Vagina (tissue), 2 donors: ENCODE data around the gene BRD2. TPM values are rescaled to one million over a fixed set of nuclear protein-coding genes. Genes with fewer than 3 reads are reported as not detected.
"Not testable (repeated sequence)": the region's sequence is repeated elsewhere in the genome, so short reads cannot be mapped to it uniquely, and the experiment has no call there.

ENCODE experiments used
- DNase-seq, 2 donors: peaks; one replicate each; pipeline ENCODE4 v3.0.0-alpha.2; 2017; ENCODE audit errors: extremely low spot score in 2 of 2
- H3K27ac ChIP-seq: fragments of 200-600 bp; sonication (generic); one replicate; pipeline ENCODE4 v1.5.1; 2019
- H3K27me3 ChIP-seq: fragments of 200-600 bp; sonication (generic); one replicate; pipeline ENCODE4 v1.5.1; 2019
- H3K36me3 ChIP-seq, 2 donors: fragments of 200-600 bp; sonication (generic); one replicate each; pipeline ENCODE4 v1.5.1; 2017 to 2019
- H3K4me1 ChIP-seq: fragments of 200-600 bp; sonication (generic); one replicate; pipeline ENCODE4 v1.5.1; 2019
- H3K4me3 ChIP-seq, 2 donors: fragments of 200-600 bp; sonication (generic); 1 replicate in 1 of 2; 2 replicates in 1 of 2; pipeline ENCODE4 v1.5.1; 2016 to 2019
- H3K9me3 ChIP-seq: fragments of 200-600 bp; sonication (generic); one replicate; pipeline ENCODE4 v1.5.1; 2019
- POLR2A ChIP-seq, 2 donors: fragments of 450-650 bp; IDR thresholded peaks; one replicate each; pipeline ENCODE4 v1.6.1; 2017; ENCODE audit warnings: antibody characterized with exemption in 2 of 2, mild to moderate bottlenecking in 2 of 2, moderate library complexity in 2 of 2
- POLR2AphosphoS5 ChIP-seq, 2 donors: sonication (generic); formaldehyde crosslinking; IDR thresholded peaks; one replicate each; pipeline ENCODE4 v1.9.0; 2017; ENCODE audit warnings: antibody characterized with exemption in 2 of 2, mild to moderate bottlenecking in 2 of 2, low read depth in 1 of 2; ENCODE audit not compliant: insufficient read depth in 1 of 2
- intact Hi-C: fragments of 100-400 bp; cut with DNase I; formaldehyde crosslinking; loops from one replicate; pipeline ENCODE4 v1.15.1; 2023
- total RNA-seq: library from RNA; depleted of rRNA; stranded (reverse); fragments of >200 nt; gene quantifications from one replicate; pipeline ENCODE4 v1.2.3, GENCODE V29; 2016
- TF ChIP-seq, protein P1 (sequence below), 3 experiments: fragments of 450-650 bp in 2 of 3; fragments of 200-600 bp in 1 of 3; sonication (generic) in 1 of 3; IDR thresholded peaks; one replicate each; pipeline ENCODE4 v1.5.1; 2017 to 2019; ENCODE audit warnings: antibody characterized with exemption in 3 of 3, mild to moderate bottlenecking in 2 of 3, moderate library complexity in 2 of 3

Gene BRD2
- total RNA-seq, 1 donor from 2014 or later = 125 TPM

- Histone ChIP-seq H3K27me3 (no peaks in the 10 kb centered on the region), H3K27ac (peak within 1 kb of the TSS; percentile 75), H3K4me3 (peak within 1 kb of the TSS; percentile 35 to 44), H3K4me1 (no peaks in the 10 kb centered on the region), H3K36me3 (no peaks in the 10 kb centered on the region), H3K9me3 (no peaks in the 10 kb centered on the region)
- TF ChIP-seq POLR2AphosphoS5 (IDR thresholded peaks at IDR 0.05; ENCODE audit: insufficient read depth in 1 of 2, low read depth in 1 of 2) = peak in 1 of 2 donors; percentile 9
- TF ChIP-seq POLR2A (IDR thresholded peaks at IDR 0.05) = no peak
- TF ChIP-seq, protein P1, sequence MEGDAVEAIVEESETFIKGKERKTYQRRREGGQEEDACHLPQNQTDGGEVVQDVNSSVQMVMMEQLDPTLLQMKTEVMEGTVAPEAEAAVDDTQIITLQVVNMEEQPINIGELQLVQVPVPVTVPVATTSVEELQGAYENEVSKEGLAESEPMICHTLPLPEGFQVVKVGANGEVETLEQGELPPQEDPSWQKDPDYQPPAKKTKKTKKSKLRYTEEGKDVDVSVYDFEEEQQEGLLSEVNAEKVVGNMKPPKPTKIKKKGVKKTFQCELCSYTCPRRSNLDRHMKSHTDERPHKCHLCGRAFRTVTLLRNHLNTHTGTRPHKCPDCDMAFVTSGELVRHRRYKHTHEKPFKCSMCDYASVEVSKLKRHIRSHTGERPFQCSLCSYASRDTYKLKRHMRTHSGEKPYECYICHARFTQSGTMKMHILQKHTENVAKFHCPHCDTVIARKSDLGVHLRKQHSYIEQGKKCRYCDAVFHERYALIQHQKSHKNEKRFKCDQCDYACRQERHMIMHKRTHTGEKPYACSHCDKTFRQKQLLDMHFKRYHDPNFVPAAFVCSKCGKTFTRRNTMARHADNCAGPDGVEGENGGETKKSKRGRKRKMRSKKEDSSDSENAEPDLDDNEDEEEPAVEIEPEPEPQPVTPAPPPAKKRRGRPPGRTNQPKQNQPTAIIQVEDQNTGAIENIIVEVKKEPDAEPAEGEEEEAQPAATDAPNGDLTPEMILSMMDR (IDR thresholded peaks at IDR 0.05) = no peak
- no peak for DNase-seq
- intact Hi-C loops = no loop called here
Measured at GRCh38 chr6:32940656-32941213, 27.7 kb upstream of the BRD2 start, which contains the start of gene HLA-DMB. TSS of gene HLA-DMB (minus strand) at chr6:32941028. CDS start at chr6:32940807, 221 bp downstream.

DNA sequence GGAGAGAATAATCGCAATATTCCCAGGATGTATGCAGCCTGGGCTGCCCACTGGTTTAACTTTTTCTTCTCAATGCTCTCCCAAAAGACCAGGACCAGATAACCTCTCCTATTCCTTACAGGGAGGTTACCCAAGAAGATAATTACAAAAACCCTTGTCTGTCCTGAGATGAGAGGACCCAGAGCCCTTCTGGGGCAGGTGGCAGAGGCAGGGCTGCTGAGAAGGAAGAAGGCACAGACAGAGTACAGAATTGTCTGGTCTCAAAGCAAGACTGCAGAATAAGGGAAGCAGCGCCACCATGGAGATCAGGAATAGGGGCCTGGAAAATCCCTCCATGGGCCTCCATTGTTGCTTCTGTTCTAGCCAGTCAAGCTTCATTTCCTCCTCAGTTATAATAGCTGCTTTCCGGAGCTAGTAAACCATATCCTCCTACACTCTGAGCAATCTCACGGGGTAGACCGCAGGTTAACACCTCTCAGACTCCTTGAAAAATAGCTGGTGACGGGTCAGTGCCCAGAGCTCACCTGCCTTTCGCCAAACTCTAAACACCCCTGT is 27.1 kb upstream of the BRD2 start:
- H3K4me1 ChIP-seq = no peaks in the 10 kb centered on the region
- H3K27ac ChIP-seq = peak overlapping the region; percentile 75
- H3K9me3 ChIP-seq = no peaks in the 10 kb centered on the region
- TF ChIP-seq, protein P1 (IDR thresholded peaks at IDR 0.05) = no peak
- no peak for TF ChIP-seq POLR2A (IDR thresholded peaks at IDR 0.05)
- peak in 1 of 2 donors; percentile 2 for TF ChIP-seq POLR2AphosphoS5 (IDR thresholded peaks at IDR 0.05; ENCODE audit: insufficient read depth in 1 of 2, low read depth in 1 of 2)
- no peaks in the 10 kb centered on the region for H3K27me3 ChIP-seq
- peak overlapping the region in 1 of 2 donors; percentile 35 for H3K4me3 ChIP-seq
- intact Hi-C loops = no loop called here
- no peak for DNase-seq
- H3K36me3 ChIP-seq = no peaks in the 10 kb centered on the region

DNA sequence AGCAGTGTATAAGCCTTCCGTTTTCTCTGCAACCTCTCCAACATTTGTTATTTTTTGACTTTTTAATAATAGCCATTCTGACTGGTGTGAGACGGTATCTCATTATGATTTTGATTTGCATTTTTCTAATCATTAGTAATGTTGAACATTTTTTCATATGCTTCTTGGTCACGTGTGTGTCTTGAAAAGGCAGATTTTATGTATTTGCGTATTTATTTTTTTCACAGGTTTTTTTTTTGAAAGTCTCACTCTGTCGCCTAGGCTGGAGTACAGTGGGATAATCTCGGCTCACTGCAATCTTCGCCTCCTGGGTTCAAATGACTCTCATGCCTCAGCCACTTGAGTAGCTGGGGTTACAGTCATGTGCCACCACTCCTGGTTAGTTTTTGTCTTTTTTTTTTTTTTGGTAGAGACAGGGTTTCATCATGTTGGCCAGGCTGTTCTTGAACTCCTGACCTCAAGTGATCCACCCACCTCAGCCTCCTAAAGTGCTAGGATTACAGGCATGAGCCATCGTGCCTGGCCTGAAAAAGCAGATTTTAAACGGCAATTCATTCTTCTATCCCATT is 25.8 kb upstream of the BRD2 start:
- H3K4me1 ChIP-seq, H3K9me3 ChIP-seq, H3K27ac ChIP-seq, intact Hi-C loops, H3K36me3 ChIP-seq, H3K27me3 ChIP-seq, DNase-seq, H3K4me3 ChIP-seq: not testable (repeated sequence)

DNA sequence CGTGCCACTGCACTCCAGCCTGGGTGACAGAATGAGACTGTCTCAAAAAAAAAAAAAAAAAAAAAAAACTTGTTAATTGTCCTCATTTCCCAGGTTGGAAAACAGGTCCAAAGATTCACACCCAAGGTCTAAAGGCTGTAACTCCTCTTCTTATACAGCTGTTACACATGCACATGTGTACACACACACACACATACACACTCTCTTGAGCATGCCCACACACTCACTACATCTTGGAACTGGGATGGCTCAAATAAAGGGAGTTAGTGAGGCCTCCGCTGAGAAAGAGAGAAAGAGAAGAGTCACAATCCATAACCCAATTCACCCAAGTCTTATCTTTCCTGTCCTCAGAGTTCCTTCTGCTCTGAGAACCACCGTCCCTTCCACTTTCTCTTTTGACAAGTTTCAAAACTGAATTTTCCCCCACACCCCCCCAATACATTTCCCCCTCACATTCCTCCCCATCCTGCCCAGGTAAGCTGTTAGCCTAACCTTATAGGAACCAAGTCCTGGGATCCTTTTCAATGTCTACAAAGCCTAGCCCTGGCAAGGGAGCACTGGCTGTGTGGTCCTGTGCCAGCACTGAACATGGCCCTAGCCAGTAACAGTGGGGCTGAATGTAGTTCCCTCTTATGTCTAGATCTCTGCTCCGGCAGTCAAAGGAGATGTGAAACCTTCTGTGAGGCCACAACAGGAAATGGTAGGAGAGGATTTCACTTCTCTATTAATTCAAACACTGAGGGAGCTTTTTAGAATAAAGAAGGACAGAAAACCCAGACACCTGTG is 24.3 kb upstream of the BRD2 start:
- intact Hi-C loops = no loop called here
- no peaks in the 10 kb centered on the region for H3K36me3 ChIP-seq
- no peak overlapping the region for H3K27ac ChIP-seq
- H3K27me3 ChIP-seq = no peaks in the 10 kb centered on the region
- H3K4me3 ChIP-seq = no peak overlapping the region
- TF ChIP-seq POLR2A (IDR thresholded peaks at IDR 0.05) (no peak), POLR2AphosphoS5 (IDR thresholded peaks at IDR 0.05; ENCODE audit: insufficient read depth in 1 of 2, low read depth in 1 of 2) (no peak)
- TF ChIP-seq, protein P1 (IDR thresholded peaks at IDR 0.05) = no peak
- H3K9me3 ChIP-seq = no peaks in the 10 kb centered on the region
- H3K4me1 ChIP-seq = no peaks in the 10 kb centered on the region
- no peak for DNase-seq

- H3K27ac ChIP-seq = no peak overlapping the region
- TF ChIP-seq POLR2A (IDR thresholded peaks at IDR 0.05) (no peak), POLR2AphosphoS5 (IDR thresholded peaks at IDR 0.05; ENCODE audit: insufficient read depth in 1 of 2, low read depth in 1 of 2) (no peak)
- TF ChIP-seq, protein P1 (IDR thresholded peaks at IDR 0.05) = no peak
- intact Hi-C loops = no loop called here
Measured at GRCh38 chr6:32945108-32945760, 23.2 kb upstream of the BRD2 start.

More at GRCh38 chr6:32945108-32945760, 23.2 kb upstream of the BRD2 start:
- Histone ChIP-seq H3K4me3 (no peak overlapping the region), H3K27me3 (no peaks in the 10 kb centered on the region), H3K4me1 (no peaks in the 10 kb centered on the region), H3K9me3 (no peaks in the 10 kb centered on the region), H3K36me3 (no peaks in the 10 kb centered on the region)
- no peak for DNase-seq
